NCI-H446 treated with DMSO at 0.1 percent for 48 hours (cell line): ENCODE measurements around the gene NRF1.

Experiments used
- DNase-seq: peaks from one replicate; lab custom pipeline; 2025; lab: John Stamatoyannopoulos, UW

NRF1 gene

GRCh38 chr7:129686063-129686462 lies 74.5 kb downstream of the NRF1 start:
- no peak for DNase-seq

DNA sequence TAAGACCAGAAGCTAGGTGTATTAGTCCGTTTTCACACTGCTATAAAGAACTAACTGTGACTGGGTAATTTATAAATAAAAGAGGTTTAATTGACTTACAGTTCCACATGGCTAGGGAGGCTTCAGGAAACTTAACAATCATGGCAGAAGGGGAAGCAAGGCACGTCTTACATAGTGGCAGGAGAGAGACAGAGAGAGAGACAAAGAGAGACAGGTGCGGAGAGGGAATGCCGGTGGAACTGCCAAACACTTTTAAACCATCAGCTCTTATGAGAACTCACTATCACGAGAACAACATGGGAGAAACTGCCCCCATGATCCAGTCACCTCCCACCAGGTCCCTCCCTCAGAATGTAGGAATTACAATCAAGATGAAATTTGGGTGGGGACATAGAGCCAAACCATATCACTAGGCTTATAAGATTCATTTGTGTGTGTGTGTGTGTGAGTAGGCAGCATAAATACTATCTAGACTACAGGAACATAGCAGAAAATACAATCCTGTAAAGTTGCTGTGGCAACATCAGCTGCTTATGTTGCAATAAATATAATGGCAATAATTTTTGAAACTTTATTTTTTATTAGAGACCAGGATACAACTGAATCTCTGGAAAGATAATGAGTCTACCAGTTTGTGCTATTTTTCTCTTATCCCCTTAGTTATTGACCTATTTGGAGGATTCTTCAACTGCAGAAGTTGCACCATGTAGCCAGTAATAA lies 77.1 kb downstream of the NRF1 start:
- no peak for DNase-seq

GRCh38 chr7:129689995-129690581 lies 78.6 kb downstream of the NRF1 start:
- DNase-seq: no peak

GRCh38 chr7:129690701-129691100 lies 79.2 kb downstream of the NRF1 start:
- no peak for DNase-seq

GRCh38 chr7:129698516-129699418 lies 87.2 kb downstream of the NRF1 start:
- DNase-seq: no peak

DNA sequence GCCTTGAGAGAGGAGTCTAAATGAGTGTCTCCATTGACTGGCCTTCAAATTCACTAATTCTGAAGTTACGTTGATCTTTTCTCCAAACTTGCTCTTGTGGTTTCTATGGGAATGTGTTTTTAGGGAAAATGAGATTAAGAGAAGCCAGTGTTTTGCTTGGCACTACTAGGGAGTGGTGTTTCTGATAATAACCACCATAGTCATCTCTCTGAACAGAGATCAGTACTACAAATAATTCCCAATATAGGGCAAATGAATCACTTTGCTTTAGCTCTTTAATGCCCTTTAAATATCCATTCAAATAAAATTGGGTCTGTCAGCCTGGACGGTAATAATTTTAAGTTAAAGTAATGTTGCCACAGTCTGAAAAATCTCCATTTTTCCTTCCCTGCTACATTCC lies 90.8 kb downstream of the NRF1 start:
- no peak for DNase-seq

DNA sequence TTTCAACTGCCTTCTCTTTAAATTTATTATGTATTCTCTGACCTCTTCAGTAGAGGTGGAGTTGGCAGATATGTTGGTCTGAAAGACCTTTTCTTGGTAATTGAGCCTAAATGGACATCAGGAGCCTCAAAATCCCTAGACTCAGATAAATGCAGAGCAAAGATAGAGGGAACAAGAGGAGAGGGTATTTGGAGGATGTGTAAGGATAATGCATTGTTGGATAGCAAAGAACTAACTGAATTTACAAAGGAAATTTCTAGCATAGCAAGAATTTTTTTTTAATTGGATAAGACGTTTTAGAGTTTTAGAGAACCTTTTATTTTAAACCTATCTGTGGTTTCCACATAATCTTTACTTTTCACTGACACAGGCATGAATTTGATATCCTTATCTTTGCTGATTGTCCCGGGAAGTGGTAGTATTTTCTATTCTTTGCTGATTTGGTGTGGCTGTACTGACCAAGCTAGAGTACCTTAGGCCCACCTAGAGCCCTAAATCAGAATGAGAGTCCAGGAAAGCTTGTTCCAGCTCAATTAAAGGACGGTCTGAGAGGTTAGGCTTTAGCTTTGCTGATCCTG lies 91.3 kb downstream of the NRF1 start:
- DNase-seq: no peak

DNA sequence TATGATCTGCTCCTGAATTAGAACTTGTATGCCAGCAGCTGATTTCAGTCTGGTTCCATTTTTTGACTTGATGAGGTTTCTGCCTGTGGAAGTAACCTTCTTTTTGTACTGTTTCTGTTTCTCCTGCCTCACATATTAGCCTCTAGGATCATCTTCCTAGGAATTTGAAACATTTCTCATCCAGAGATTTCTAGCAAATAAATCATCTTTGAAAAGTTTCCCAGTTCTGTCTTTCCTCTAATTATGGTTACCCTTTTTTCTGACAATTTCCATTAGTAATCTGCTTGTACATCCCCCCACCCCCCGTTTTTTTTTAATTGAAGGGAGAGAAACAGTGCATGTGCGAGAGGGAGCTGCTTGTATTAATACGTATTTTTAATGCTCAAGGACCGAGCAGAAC lies 92.2 kb downstream of the NRF1 start:
- no peak for DNase-seq

- no peak for DNase-seq
Measured at GRCh38 chr7:129707910-129708499, 96.5 kb downstream of the NRF1 start.

DNA sequence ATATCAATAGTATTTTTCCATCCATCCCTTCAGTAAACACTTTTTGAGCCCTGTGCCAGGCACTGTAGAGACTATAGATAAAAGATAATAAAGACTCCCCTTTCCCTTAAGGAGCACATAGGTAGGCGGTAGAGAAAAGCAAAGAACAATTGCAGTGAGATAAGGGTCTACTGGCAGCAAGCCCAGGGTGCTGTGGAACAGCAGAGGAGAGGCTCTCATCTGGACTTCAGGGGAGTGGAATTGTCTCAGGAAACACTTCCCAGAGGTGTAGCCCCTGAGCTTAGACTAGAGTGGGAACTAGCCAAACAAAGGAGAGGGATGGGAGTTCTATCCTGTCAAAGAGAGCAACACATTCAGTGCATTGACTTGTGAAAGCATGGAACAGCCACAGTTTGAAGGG lies 102.0 kb downstream of the NRF1 start:
- DNase-seq: no peak

GRCh38 chr7:129714514-129715063 lies 103.1 kb downstream of the NRF1 start:
- DNase-seq: no peak

DNA sequence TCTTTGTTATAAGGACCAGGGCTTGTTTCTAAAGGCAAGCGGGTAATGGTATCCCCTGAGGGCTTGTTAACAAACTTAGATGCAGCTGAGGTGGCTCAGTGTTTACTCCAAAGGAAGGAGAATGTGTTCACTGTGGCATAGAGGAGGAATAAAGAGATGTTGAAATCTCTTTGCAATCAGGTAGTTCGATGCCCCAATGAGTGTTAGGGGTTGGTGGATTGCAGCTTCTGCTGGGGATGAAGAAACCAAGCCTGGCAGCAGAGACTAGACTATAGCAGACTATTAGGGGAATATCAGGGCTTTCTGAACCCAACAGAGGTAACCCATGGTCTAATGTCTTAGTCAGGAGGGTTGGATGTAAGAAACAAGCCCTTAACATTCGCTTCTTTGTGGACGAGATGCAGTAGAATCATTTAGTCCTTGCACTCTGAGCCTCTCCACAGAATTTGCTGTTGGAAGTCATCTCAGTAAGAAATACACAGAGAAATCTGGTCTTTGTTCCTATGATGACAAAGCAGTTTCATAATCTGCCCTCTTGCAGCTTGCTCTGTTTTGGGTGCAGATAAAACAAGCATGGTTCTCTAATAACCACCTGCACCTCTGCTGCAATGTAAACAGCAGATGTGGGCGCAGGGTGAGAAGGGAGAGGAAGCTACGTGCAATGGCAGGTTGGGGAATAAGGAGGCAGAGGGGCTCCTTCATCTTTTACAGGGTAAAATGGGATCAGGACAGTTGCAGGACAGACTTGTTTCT lies 108.6 kb downstream of the NRF1 start:
- no peak for DNase-seq

DNA sequence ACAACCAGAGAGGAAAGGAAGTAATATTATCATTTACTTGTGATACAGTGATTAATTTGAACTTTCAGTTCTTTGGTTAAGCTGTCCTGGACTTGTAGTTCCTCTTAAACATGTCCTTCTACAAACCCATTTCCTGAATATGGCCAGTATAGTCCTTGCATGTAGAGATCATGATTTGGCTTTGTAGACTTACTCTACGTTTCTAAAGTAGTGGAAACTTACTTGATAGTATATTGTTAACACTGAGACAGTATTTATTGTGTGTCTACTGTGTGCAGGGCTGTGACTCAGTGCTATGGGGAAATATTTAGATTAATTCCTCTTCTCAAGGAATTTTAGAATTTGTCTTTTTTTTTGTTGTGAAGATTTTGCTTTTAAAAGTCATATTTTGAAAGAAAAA lies 109.5 kb downstream of the NRF1 start:
- DNase-seq: no peak

DNA sequence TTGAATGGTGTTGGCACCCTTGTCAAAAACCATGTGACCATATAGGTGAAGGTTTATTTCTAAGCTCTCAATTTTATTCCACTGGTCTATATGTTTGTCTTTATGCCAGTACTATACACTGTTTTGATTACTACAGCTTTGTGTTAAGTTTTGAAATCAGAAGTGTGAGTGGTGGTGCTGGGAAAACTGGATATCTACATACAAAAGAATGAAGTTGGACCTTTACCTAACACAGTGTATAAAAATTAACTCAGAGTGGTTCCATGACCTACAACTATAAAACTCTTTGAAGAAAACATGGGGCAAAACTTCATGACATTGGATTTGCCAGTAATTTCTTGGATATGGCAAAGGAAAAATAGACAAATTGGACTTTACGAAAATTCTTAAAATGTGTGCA lies 112.2 kb downstream of the NRF1 start:
- DNase-seq: no peak

GRCh38 chr7:129724796-129725195 lies 113.3 kb downstream of the NRF1 start:
- DNase-seq: no peak

- no peak for DNase-seq
Measured at GRCh38 chr7:129728875-129729467, 117.5 kb downstream of the NRF1 start.

GRCh38 chr7:129729511-129729910 lies 118.0 kb downstream of the NRF1 start:
- no peak for DNase-seq

DNA sequence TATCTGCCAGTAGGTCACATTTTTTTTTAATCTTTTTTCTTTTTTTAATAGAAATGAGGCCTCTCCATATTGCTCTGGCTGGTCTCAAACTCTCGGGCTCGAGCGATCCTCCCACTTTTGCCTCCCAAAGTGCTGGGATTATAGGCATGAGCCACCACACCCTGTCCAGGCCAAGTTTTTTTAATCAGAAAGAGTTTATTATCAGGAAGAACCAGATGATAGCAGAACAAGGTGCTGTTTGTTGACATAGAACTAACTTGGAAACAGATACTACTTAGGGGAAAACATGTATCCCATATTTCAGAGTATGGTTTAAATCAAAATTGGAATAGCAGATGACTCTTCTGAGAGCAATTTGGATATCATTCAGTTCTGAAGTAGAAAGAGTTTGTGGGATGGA lies 118.6 kb downstream of the NRF1 start:
- DNase-seq: no peak

GRCh38 chr7:129734400-129734799 lies 122.9 kb downstream of the NRF1 start:
- no peak for DNase-seq

GRCh38 chr7:129739427-129739826 lies 127.9 kb downstream of the NRF1 start:
- DNase-seq: no peak
